Neural cell (in vitro differentiated cells): ENCODE measurements around the gene TAS2R13.

Experiments used
- CTCF ChIP-seq: fragments of 450-650 bp; IDR thresholded peaks from 2 replicates; pipeline ENCODE4 v1.5.1; 2014; ENCODE audit warnings: antibody characterized with exemption, mild to moderate bottlenecking, moderate library complexity; ENCODE audit not compliant: poor library complexity, severe bottlenecking
- EP300 ChIP-seq: fragments of 450-650 bp; conservative IDR thresholded peaks from 2 replicates; pipeline ENCODE4 v1.6.1; 2014; ENCODE audit warnings: antibody characterized with exemption, mild to moderate bottlenecking, moderate library complexity; ENCODE audit not compliant: poor library complexity, severe bottlenecking
- EZH2 ChIP-seq: fragments of 200-600, 300-800 bp; shearing (Covaris generic), sonication (generic); IDR thresholded peaks from 2 replicates; pipeline ENCODE4 v1.6.1; 2014; ENCODE audit warnings: antibody characterized with exemption, low read length, borderline replicate concordance, mild to moderate bottlenecking; ENCODE audit not compliant: insufficient read depth, poor library complexity, severe bottlenecking
- MXI1 ChIP-seq: fragments of 450-650 bp; conservative IDR thresholded peaks from 2 replicates; pipeline ENCODE4 v1.6.1; 2014; ENCODE audit warnings: antibody characterized with exemption, mild to moderate bottlenecking; ENCODE audit not compliant: poor library complexity, severe bottlenecking
- POLR2AphosphoS5 ChIP-seq: IDR thresholded peaks from 2 replicates; pipeline ENCODE4 v1.6.1; 2012
- RAD21 ChIP-seq: fragments of 450-650 bp; conservative IDR thresholded peaks from 2 replicates; pipeline ENCODE4 v1.6.1; 2014; ENCODE audit warnings: antibody characterized with exemption, mild to moderate bottlenecking, moderate library complexity
- REST ChIP-seq: IDR thresholded peaks from 2 replicates; pipeline ENCODE4 v1.6.1; 2012; ENCODE audit warnings: borderline replicate concordance
- SMC3 ChIP-seq: fragments of 450-650 bp; conservative IDR thresholded peaks from 2 replicates; pipeline ENCODE4 v1.6.1; 2014; ENCODE audit warnings: antibody characterized with exemption, mild to moderate bottlenecking, moderate library complexity; ENCODE audit not compliant: poor library complexity
- TAF1 ChIP-seq: IDR thresholded peaks from 2 replicates; pipeline ENCODE4 v1.6.1; 2012; ENCODE audit warnings: low read depth

- no peak for TF ChIP-seq CTCF
- TF ChIP-seq EP300 = no peak
- no peak for TF ChIP-seq REST
- no peak for TF ChIP-seq TAF1
- no peak for TF ChIP-seq POLR2AphosphoS5
- TF ChIP-seq SMC3 = no peak
- TF ChIP-seq MXI1 = no peak
- TF ChIP-seq RAD21 = no peak
- no peak for TF ChIP-seq EZH2
Measured at GRCh38 chr12:10884086-10884725, 25.2 kb downstream of the TAS2R13 start, which contains the start of gene PRH1.
